Measurements from ENCODE around the gene HIP1.

GRCh38 chr7:75691793-75692543, 46.8 kb downstream of the HIP1 start:
- TF ChIP-seq CTCF (IDR thresholded peaks at IDR 0.05) (no peak), POLR2A (IDR thresholded peaks at IDR 0.05) (no peak), POLR2AphosphoS5 (IDR thresholded peaks at IDR 0.05; ENCODE audit: insufficient read depth in 1 of 2, low read depth in 1 of 2) (no peak)
